Measurements from ENCODE around the gene VOPP1. TPM values are rescaled to one million over a fixed set of nuclear protein-coding genes. Genes with fewer than 3 reads are reported as not detected.

VOPP1 gene
- total and polyA plus RNA-seq, 10 of the 15 experiments (the other 5 are each of a cell fraction or from before 2014, with no cell fraction given): 32.8 to 206 (median 129) TPM

DNA sequence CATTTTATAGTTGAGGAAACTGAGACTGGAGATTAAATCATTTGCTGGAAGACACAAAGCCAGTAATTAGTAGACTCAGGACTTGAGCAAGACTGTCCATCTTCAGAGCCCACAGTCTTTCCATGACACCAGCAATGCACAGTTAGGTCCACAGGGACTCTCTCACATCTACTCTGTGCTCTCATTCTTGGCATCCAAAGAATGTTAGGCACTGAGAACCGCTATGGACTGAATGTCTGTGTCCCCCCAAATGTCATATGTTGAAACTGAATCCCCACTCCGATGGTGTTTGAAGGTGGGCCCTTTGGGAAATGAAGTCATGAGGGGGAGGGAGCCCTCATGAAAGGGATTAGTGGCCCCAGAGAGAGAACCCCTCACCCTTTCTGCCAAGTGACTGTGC, 106.6 kb downstream of the VOPP1 start:
- POLR2A ChIA-PET: no interaction called here
- 100% methylated on average over 2 of the region's 2 CpGs for WGBS (ENCODE audit: insufficient coverage, insufficient replicate concordance, low lambda C conversion rate, missing lambda C conversion rate)
- ATAC-seq: no peak

More for the DNA sequence above, 106.6 kb downstream of the VOPP1 start:
- RAD21 ChIA-PET (ENCODE audit: unreplicated experiment): no interaction called here
- no peak overlapping the region for H3K27ac ChIP-seq (ENCODE audit: control insufficient read depth, insufficient read depth)
- no peak overlapping the region for H3K4me3 ChIP-seq
- FAIRE-seq: no peak
- H3K4me2 ChIP-seq (ENCODE audit: control insufficient read depth, insufficient read depth): no peak overlapping the region
- no TSS peak for BruUV-seq (replicated peaks)
- H3K27me3 ChIP-seq (replicated peaks in 1 of 2; ENCODE audit: control insufficient read depth in 2 of 2, insufficient read depth in 2 of 2, low read length in 1 of 2): no peaks in the 10 kb centered on the region
- no peaks in the 10 kb centered on the region for H4K20me1 ChIP-seq (ENCODE audit: control insufficient read depth, insufficient read depth)
- TF ChIP-seq NR2F1 (conservative IDR thresholded peaks at IDR 0.05) (no peak), PML (IDR thresholded peaks at IDR 0.05; ENCODE audit: low read length) (no peak), POLR2A (IDR thresholded peaks at IDR 0.05; ENCODE audit: low read depth, low read length) (no peak), POU2F2 (IDR thresholded peaks at IDR 0.05; ENCODE audit: borderline replicate concordance, low read depth, low read length) (no peak), ZNF622 (IDR thresholded peaks at IDR 0.05) (no peak), SMAD1 (IDR thresholded peaks at IDR 0.05; ENCODE audit: low read depth, partially characterized antibody) (no peak)
- TF ChIP-seq, protein P1, sequence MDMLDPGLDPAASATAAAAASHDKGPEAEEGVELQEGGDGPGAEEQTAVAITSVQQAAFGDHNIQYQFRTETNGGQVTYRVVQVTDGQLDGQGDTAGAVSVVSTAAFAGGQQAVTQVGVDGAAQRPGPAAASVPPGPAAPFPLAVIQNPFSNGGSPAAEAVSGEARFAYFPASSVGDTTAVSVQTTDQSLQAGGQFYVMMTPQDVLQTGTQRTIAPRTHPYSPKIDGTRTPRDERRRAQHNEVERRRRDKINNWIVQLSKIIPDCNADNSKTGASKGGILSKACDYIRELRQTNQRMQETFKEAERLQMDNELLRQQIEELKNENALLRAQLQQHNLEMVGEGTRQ (IDR thresholded peaks at IDR 0.05; ENCODE audit: borderline replicate concordance, low read depth, low read length): no peak
- TF ChIP-seq, protein P2, sequence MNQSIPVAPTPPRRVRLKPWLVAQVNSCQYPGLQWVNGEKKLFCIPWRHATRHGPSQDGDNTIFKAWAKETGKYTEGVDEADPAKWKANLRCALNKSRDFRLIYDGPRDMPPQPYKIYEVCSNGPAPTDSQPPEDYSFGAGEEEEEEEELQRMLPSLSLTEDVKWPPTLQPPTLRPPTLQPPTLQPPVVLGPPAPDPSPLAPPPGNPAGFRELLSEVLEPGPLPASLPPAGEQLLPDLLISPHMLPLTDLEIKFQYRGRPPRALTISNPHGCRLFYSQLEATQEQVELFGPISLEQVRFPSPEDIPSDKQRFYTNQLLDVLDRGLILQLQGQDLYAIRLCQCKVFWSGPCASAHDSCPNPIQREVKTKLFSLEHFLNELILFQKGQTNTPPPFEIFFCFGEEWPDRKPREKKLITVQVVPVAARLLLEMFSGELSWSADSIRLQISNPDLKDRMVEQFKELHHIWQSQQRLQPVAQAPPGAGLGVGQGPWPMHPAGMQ (IDR thresholded peaks at IDR 0.05; ENCODE audit: borderline replicate concordance): no peak
- no peaks in the 10 kb centered on the region for H3K79me2 ChIP-seq (ENCODE audit: control insufficient read depth, insufficient read depth, low read length)
- H2AFZ ChIP-seq (ENCODE audit: control insufficient read depth, low read depth, low read length): no peak overlapping the region
- CTCF ChIA-PET: no interaction called here
- SMC1A ChIA-PET (ENCODE audit: uncharacterized antibody, unreplicated experiment): no interaction called here
- H3K36me3 ChIP-seq (ENCODE audit: control insufficient read depth in 2 of 2, insufficient read depth in 2 of 2, low read length in 1 of 2): peaks cover 15 to 28% of the 10 kb centered on the region in 2 experiments
- in situ Hi-C loops (cut with MboI): no loop called here
- peaks cover 21% of the 10 kb centered on the region for H3K9me3 ChIP-seq (replicated peaks; ENCODE audit: control insufficient read depth, insufficient read depth, low read length)
- no peak for DNase-seq (ENCODE audit: low read depth, low spot score)
- intact Hi-C loops (cut with micrococcal nuclease; ENCODE audit: unreplicated experiment): no loop called here
- no peaks in the 10 kb centered on the region for H3K4me1 ChIP-seq (ENCODE audit: control insufficient read depth, insufficient read depth, low read length)
- no peak overlapping the region for H3K9ac ChIP-seq (ENCODE audit: control insufficient read depth, insufficient read depth, low read length)
